HuH-7 (cell line): Measurements from ENCODE around the gene MRPS14.

Experiments
- DNase-seq: peaks from one replicate; pipeline ENCODE4 v3.0.0; 2011; ENCODE audit warnings: low spot score

MRPS14 gene

DNA sequence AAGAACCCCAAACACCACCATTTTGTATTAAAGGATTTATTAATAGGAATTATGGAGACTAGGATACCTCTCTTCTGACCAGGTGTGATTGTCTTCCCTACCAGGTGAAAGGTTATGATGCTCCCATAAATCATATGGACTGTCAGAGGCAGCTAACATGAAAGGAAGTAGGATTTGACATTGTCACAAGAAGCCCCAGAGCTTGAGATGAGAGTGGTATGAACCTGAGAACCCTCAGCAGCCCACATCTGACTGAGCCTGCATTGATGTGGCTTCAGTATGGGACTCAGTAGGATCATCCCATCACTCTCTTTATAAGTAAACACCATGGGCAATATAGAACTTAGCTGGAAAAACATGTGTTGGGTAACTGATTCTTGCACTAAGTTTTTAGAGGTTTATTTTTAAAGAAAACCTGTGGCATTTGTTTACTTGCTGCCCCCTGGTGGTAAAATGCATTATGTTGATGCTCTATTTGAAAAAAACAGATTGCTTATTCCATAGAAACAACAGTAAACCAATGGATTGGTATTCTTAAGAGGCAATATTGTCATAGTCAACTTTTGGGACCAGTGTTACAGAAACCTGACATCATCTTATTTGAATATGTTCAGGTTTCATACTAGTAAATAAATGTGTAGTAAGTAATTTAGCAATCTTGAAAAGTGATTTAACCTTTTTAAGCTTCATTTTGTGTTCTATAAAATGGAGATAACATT, 40.1 kb downstream of the MRPS14 start:
- DNase-seq = peak; percentile 10

DNA sequence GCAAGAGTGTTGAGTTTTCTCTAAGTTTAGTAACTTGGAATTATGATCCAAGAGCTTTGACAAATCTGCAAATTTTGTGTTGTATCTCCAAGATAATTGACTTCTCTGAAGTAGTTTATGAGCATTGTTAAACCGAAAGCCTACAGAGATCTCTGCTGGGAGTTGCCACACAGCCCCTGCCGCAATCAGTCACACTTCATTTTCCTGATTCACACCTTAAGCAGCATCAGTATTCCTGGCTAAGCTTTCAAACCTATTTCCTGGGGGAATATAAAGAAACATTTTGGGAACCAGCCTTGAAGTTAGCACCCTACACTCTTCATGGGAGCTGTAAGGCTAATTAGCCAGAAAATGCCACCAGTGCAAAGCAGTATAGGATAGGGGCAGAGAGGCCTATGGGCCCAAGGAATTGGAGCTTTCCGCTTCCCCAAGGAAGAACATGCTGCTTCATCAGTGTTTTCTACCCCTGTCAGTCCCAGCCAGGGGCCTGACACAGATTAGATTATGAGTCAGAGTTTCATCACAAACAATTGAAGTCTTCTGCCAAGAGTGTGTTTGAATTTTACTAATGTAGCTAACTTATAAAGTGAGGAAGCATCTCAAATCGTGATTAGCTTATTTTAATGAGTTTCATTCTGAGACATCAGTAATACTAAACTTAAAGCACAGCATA, 46.7 kb downstream of the MRPS14 start:
- DNase-seq = no peak

DNA sequence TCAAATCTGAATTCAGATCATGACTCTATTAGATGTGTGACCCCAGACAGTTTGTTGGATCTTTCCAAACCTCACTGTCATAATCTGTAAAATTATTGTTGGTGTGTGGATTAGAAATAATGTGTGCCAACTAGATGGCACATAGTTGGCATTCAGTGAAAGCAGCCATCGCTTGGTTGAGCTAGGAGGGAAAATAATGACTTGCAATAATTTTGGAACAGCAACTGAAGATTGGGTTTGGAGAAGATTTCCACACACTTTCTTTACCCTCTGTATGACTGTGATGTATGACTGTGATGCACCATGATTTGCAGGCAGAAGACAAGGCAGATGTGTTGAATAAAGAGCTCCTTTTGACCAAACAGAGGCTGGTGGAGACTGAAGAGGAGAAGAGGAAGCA, 47.5 kb downstream of the MRPS14 start:
- DNase-seq = no peak

DNA sequence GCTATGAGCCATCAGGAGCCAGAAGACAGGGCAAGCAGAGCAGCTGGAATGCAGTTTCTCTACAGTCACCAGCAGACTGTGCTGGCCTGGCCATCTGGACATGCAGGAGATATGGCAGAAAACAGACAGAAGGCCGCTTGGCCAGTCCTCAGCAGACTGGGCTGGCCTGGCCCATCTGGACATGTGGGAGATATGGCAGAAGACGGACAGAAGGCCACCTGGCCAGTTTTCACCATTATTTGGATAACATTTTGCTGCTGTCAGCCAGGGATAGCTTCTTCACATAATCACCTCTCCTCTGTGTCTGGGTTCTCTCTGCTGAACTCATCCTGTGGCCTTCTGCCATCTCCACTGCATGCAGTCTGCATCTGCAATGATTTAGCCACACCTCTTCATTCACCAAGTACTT, 48.5 kb downstream of the MRPS14 start:
- no peak for DNase-seq

DNA sequence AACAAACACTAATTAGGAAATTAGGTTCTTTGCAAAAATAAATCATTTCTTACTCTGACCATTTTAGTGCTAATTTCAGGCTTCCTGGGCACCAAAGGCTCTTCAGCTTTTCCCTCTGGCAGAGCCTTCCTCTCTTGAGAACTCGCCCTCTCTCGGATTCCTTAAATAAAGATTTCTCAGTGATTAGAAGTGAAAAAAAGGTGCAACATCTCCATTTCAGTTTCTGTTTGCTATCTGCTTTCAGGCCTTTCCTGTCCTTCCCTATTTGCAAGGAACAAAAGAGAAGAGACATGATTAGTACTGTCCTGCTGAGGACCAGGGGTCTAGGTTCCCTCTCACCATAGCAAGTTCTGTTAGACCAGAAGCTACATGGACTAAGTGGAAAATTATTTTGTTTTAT, 51.3 kb downstream of the MRPS14 start:
- DNase-seq = no peak

DNA sequence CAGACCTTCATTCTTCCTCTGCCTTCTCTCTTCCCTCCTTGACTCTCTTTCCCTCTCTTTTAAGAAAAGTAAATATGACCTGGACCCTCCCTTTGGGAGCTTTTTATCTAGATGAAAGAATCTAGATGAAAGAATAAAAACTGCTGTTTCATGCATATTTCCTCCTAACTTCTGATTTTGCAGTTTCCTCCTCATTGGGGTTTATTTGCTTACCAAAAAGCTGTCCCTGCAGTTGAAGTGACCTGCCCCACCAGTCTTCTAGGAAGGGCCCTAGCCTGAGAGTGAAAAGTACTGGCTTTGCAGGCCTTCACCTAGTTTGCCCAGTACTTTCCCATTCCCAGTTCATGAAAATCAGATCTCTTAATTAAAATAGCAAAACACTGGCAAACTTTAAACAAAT, 51.8 kb downstream of the MRPS14 start:
- no peak for DNase-seq

DNA sequence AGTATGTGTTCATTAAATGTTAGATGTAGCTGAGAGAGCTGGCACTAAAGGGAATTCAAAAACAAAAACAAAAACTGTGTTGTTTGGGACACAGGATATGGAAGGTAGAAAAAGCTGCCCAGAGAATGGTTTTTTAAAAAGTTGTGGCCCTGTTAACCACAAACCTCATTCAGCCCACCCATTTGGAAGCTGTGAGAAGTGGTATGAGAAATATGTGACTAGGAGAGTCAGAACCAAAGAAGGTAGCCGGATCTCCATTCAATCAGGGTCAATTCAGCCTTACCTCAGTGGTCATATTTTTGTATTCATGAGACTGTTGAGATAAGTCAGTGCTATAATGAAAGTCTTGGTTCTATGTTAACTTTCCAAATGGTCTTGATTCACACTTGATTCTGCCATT, 53.2 kb downstream of the MRPS14 start:
- no peak for DNase-seq

DNA sequence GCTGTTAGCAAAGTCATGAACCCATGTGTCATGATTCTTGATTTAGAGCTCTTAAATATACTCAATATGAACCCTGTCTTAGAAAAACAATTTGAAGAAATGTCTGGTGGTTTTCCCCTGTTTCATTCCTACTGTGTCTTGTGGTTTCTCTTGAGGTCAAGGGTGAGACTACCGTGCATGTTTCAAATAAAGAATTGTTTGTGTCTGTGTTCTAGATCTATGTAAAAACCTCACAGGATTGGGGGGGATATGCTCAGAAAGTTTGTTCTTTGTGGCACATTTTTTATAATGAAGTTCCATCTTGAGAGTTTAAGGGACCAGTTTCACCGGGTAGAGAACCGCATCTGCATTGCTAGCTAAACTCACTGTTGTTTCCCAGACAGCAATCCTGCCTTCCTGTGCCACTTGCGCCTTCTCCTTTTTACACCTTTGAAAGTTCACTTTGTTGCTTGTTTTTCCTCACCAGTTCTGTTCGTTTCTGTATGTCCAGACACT, 54.4 kb downstream of the MRPS14 start:
- no peak for DNase-seq

DNA sequence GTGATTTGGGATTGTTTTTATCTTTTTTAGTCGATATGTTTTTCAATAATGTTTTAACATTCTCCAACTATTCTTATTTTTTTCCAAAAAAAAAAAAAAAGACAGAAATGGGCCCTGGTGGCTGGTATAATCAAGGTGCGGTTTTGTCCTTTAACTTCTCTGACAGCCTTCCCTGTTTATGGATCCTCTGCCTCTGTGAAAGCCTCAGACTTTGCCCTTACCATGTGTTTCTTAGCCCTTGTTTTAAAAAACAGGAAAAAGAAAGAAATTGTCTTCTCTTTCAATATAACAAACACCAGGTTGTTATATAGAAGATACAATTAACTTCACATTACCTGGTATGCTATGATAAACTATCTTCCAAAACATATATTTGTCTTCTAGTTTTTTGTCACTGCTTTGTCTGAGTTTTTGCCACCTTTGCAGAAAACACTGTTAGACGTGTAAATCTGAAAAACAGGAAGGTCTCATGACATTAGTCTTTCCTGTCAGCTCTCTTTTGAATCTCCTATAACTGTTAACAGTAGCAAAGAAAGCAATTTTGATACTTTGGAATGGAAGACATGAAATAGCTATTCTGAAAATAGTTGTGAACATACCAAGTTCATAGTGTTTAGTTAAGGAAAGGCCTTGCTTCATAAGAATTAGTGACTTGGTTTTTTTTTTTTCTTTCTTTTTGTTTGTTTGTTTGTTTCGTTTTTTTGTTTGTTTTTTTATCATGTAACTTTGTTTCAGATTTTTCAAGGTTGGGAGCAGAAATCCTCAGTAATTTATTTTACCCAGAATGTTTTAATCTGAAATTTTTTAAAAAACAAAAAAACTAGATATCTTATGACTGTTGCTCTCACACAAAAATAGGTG, 55.1 kb downstream of the MRPS14 start:
- no peak for DNase-seq

DNA sequence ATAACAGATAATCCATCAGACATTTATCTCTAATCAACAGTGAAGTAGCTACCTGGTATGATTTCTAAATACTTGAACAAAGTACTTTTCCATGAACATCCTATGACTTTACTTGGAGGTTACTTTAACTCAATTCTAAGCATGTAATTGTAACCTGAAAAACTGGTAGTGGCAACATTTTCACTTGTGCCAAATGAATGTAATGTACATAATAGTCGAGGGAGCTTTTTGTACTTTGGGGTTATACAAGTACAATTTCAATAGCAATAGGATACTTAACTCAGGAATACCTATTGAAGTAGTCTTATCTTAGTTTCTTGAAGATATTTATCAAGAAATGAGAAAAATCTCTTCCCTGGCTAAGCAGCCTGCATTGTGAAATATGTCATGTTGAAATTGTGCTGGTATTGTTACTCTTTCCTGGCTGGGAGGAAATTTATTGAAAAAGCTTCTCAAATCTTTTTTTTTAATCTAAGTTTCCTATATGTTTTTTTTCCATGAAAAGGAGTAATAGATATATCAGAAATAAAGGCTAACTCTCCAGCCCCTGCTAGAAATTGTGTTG, 57.1 kb downstream of the MRPS14 start:
- no peak for DNase-seq

DNA sequence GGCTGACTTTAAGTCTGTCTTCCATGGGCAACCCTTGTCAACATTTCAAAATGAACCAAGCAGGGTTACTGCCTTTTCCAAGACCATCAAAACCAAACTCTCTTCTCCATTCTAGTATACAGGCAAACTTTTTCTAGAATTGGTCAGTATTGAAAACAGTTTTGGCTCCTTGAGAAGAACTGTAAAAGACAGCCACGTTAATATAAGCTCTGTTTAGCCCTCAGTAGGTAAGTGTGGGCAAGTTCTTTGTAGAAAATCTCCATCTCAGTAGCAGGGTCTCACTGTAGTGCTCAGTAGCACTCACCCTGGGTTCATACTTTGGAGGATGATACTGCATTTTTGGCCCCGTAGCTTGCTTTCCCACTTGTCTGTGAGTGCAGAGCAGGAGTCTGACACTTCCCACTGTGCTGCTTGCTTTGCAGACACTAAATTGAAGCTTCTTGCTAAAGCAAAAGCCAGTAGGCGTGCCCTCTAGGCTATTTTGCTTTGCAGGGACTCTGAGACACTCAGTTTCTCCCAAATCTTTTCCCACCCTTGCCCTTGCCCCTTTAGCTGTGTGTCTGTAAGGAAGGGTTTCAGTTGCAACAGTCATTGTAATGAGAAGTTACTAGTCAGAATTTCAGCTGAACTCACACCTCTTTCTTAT, 57.7 kb downstream of the MRPS14 start:
- DNase-seq = no peak

DNA sequence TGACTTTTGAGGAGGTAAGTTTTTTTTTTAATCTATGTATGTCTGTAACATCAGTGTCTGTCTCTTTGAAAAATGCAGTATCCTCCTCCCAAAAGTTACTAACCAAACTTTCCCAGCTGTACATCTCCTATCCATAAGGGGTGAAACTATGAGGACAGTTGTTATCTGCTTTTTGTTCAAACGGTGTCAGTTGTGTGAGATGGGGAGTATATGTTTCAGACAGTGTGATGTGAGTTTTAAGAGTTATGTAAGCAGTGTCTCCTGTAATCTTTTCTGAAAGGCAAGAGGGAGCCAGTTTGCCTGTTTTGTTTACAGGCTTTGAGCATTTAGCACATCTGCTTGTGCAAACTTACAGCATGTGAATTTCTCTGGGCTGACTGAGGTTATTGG, 58.3 kb downstream of the MRPS14 start:
- no peak for DNase-seq

DNA sequence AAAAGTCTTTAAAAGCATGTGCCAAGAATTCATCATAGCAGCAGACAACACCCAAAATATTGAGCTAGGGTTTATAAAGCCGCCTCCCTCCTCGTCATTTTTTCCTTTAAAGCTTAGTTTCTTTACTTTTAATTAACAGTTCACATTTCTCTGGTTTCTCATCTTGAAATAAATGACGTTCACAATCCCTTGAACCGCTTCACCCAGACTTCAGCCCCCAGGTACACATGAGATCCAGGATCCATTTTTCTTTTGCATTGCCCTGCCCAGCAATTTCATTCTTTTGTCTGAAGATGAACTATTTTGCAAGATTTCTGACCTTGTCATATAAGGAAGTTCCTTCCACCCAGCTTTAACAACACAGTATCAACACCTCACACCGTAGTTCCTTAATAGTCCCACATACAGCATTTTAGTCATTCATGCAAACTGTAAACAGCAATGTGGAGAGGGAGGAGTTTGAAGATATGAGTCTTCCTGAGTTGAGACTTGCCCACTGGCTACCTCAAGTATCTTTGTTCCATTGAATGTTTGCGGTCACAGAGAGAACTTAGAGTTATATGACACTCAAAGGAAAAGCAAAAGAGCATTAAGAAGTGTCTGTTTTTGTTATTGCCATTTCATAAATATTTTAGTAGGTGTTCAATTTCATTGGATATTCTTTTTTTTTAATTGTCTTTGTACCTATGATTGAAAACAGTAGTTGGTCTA, 58.8 kb downstream of the MRPS14 start:
- no peak for DNase-seq

DNA sequence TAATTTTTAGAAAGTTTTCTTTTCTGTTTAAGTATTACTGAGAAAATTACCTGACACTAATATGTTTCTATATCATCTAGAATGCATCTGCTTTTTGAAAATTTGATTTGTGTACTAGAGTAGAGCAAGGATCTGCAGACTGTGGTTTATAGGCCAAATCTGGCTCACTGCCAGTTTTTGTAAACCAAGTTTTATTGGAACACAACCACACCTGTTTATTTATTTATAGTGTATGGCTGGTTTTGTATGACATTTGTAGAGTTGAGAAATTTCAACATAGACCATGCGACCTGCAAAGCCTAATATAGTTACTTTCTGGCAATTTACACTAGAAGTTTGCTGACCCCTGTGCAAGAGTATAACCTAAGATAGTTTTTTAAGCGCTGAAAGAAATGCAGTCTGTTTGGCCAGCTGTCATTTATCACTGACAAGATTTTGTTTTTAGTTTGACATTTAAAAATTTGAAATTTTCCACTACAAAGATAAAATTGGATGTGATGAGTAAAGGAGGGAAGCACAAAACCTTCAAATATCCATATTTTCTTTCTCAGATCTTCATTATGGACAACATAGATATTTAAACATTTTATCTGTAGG, 59.6 kb downstream of the MRPS14 start:
- DNase-seq = no peak
